Stimulated activated CD8-positive, alpha-beta memory T cell treated with anti-CD3 and anti-CD28 coated beads, Interleukin-7, amount 100 ng/mL, for 4 hours (primary cell): ENCODE results near the gene MUC4.
"Not testable (repeated sequence)": the region's sequence is repeated elsewhere in the genome, so short reads cannot be mapped to it uniquely, and the experiment has no call there.

Experiments used
- DNase-seq, 2 donors: peaks; one replicate each; pipeline ENCODE4 v3.0.0-alpha.2; 2020; ENCODE audit warnings: low read depth in 2 of 2

Gene MUC4

GRCh38 chr3:195717852-195718476, 93.8 kb downstream of the MUC4 start:
- no peak for DNase-seq

- DNase-seq = no peak
Observed at GRCh38 chr3:195717416-195717815, 94.3 kb downstream of the MUC4 start.

GRCh38 chr3:195715583-195716266, 96.0 kb downstream of the MUC4 start:
- DNase-seq = no peak

GRCh38 chr3:195715134-195715533, 96.6 kb downstream of the MUC4 start:
- no peak for DNase-seq

GRCh38 chr3:195714380-195715011, 97.2 kb downstream of the MUC4 start:
- DNase-seq = no peak

GRCh38 chr3:195713150-195713549, 98.6 kb downstream of the MUC4 start:
- DNase-seq = not testable (repeated sequence)

- DNase-seq = not testable (repeated sequence)
Observed at GRCh38 chr3:195712535-195712910, 99.2 kb downstream of the MUC4 start.

GRCh38 chr3:195711813-195712534, 99.8 kb downstream of the MUC4 start:
- DNase-seq = no peak

GRCh38 chr3:195711091-195711812, 100.5 kb downstream of the MUC4 start:
- not testable (repeated sequence) for DNase-seq

- DNase-seq = not testable (repeated sequence)
Observed at GRCh38 chr3:195710126-195710905, 101.4 kb downstream of the MUC4 start.

- no peak for DNase-seq
Observed at GRCh38 chr3:195709676-195710085, 102.0 kb downstream of the MUC4 start.

- DNase-seq = no peak
Observed at GRCh38 chr3:195708626-195709481, 102.9 kb downstream of the MUC4 start.

GRCh38 chr3:195708061-195708460, 103.7 kb downstream of the MUC4 start:
- no peak for DNase-seq

- no peak for DNase-seq
Observed at GRCh38 chr3:195705081-195705991, 106.4 kb downstream of the MUC4 start.

GRCh38 chr3:195704433-195704999, 107.2 kb downstream of the MUC4 start:
- DNase-seq = no peak

GRCh38 chr3:195703776-195704175, 108.0 kb downstream of the MUC4 start:
- DNase-seq = no peak

GRCh38 chr3:195701042-195701915, 110.5 kb downstream of the MUC4 start:
- no peak for DNase-seq

- DNase-seq = no peak
Observed at GRCh38 chr3:195700319-195700718, 111.4 kb downstream of the MUC4 start.
